ENCODE measurements around the gene MAD1L1.

The MAD1L1 gene

DNA sequence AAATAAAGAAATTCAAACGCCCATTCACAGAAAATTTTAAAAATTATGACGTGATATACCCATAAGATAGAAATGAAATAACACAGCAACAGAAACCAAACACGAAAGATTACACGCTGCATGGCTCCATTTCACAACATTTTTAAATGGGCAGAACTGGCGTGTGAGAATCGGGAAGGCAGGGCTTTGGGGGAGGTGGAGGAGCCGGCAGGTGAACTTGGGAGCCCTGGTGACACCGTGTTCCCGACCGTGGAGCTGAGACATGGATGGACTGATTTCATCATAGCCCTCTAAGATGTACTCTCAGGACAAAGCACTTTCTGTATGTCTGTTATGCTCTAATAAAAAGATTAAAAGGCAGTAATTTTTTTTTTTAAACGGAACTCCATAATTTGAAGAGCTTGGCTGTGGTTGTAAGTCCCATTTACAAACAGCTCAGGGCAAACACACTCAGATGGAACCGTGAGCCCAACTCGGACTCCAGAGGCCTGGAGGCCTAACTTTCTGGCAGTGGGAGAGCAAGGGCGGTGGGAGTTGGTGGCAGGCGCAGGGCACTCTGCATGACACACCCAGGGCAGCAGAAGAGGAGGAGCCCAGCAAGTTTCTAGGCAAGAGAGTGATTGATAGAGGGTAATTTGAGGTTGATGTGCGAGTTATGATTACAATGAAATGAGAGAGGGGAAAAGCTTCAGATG, 203.4 kb downstream of the MAD1L1 start:
- DNase-seq: no peak
- Histone ChIP-seq H2BK12ac (ENCODE audit: low read length) (no peak overlapping the region), H2AK5ac (ENCODE audit: low read length) (no peak overlapping the region), H3K36me3 (ENCODE audit: control insufficient read depth in 1 of 2, insufficient read depth in 2 of 2, low read length in 2 of 2) (peaks cover 0 to 3% of the 10 kb centered on the region in 2 experiments), H3K9ac (ENCODE audit: low read length) (no peak overlapping the region), H3K9me3 (ENCODE audit: insufficient read depth, low read depth, low read length) (peaks cover 11% of the 10 kb centered on the region), H3K4me2 (ENCODE audit: low read length) (no peak overlapping the region), H3K27me3 (ENCODE audit: insufficient read depth, low read length) (peaks cover 3% of the 10 kb centered on the region), H4K8ac (ENCODE audit: low read depth, low read length) (no peak overlapping the region), H3K4me3 (ENCODE audit: low read depth, low read length) (no peak overlapping the region), H3K79me1 (ENCODE audit: low read length) (no peaks in the 10 kb centered on the region), H2AFZ (ENCODE audit: insufficient read depth, low read length, poor library complexity) (no peak overlapping the region), H3K4ac (ENCODE audit: low read depth, low read length) (no peak overlapping the region), H3K27ac (ENCODE audit: low read depth, low read length) (no peak overlapping the region), H2BK5ac (ENCODE audit: low read depth, low read length, poor library complexity) (no peak overlapping the region), H4K91ac (ENCODE audit: low read depth, low read length) (no peak overlapping the region), H3K23ac (ENCODE audit: low read length) (no peak overlapping the region), H3K79me2 (ENCODE audit: control insufficient read depth, insufficient read depth, low read length, poor library complexity) (no peaks in the 10 kb centered on the region), H4K12ac (ENCODE audit: low read depth, low read length) (no peak overlapping the region), H3K4me1 (ENCODE audit: control insufficient read depth in 1 of 2, insufficient read depth in 2 of 2, low read length in 2 of 2) (peaks cover 0 to 4% of the 10 kb centered on the region in 2 experiments), H2BK120ac (ENCODE audit: insufficient read depth, low read length, poor library complexity) (no peak overlapping the region), H3K14ac (ENCODE audit: low read length) (no peak overlapping the region), H3K18ac (ENCODE audit: low read length) (no peak overlapping the region)
- WGBS (ENCODE audit: extremely low coverage, insufficient coverage, insufficient read length): 100% methylated on average over 1 of the region's 16 CpGs

DNA sequence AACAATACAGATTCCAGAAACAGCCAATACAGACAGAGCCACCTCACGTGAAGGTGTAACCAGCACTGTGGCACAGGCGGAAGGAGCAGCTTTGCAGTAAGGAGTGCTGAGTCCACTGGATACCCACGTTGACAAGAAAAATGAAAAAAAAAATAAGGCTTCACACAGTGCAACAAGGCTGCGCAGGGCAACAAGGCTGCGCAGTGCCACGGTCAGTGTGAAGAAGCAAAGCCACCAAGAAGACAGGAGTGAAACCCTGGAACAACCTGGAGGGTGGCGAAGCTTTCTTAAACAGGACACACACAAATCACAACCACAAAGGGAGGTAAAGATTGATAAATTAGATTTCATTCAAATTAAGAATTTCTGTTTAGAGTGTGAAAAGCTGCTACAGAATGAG, 204.0 kb downstream of the MAD1L1 start:
- Histone ChIP-seq H3K18ac (ENCODE audit: low read length) (no peak overlapping the region), H3K79me2 (ENCODE audit: control insufficient read depth, insufficient read depth, low read length, poor library complexity) (no peaks in the 10 kb centered on the region), H2AK5ac (ENCODE audit: low read length) (no peak overlapping the region), H3K36me3 (ENCODE audit: control insufficient read depth in 1 of 2, insufficient read depth in 2 of 2, low read length in 2 of 2) (peaks cover 0 to 3% of the 10 kb centered on the region in 2 experiments), H3K27me3 (ENCODE audit: insufficient read depth, low read length) (peaks cover 3% of the 10 kb centered on the region), H2BK5ac (ENCODE audit: low read depth, low read length, poor library complexity) (no peak overlapping the region), H3K79me1 (ENCODE audit: low read length) (no peaks in the 10 kb centered on the region), H4K91ac (ENCODE audit: low read depth, low read length) (no peak overlapping the region), H3K9ac (ENCODE audit: low read length) (no peak overlapping the region), H3K4me3 (ENCODE audit: low read depth, low read length) (no peak overlapping the region), H2BK120ac (ENCODE audit: insufficient read depth, low read length, poor library complexity) (no peak overlapping the region), H4K12ac (ENCODE audit: low read depth, low read length) (no peak overlapping the region), H3K4me2 (ENCODE audit: low read length) (no peak overlapping the region), H2AFZ (ENCODE audit: insufficient read depth, low read length, poor library complexity) (no peak overlapping the region), H3K23ac (ENCODE audit: low read length) (no peak overlapping the region), H3K14ac (ENCODE audit: low read length) (no peak overlapping the region), H3K4me1 (ENCODE audit: control insufficient read depth in 1 of 2, insufficient read depth in 2 of 2, low read length in 2 of 2) (peaks cover 0 to 4% of the 10 kb centered on the region in 2 experiments), H2BK12ac (ENCODE audit: low read length) (no peak overlapping the region), H4K8ac (ENCODE audit: low read depth, low read length) (no peak overlapping the region), H3K4ac (ENCODE audit: low read depth, low read length) (no peak overlapping the region), H3K9me3 (ENCODE audit: insufficient read depth, low read depth, low read length) (peaks cover 11% of the 10 kb centered on the region), H3K27ac (ENCODE audit: low read depth, low read length) (no peak overlapping the region)
- WGBS (ENCODE audit: extremely low coverage, insufficient coverage, insufficient read length): no CpG with 5 or more reads among the region's 7 CpGs
- no peak for DNase-seq

DNA sequence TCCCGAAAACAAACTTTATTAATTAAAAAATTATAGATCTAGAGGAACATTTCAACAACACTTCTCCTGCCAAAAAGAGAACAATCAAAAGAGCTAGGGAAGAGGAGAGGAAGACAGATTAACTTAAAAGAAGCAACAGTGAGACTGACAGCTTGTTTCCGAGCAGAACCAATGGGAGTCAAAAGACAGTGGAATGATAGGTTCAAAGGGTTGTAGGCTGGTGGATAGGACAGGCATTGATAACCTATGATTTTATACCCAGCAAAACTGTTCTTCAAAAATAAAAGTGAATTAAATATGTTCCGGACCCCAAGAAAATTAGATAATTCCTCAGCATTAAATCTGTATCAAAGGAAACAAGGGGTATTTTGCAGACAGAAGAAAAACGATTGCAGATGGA, 207.6 kb downstream of the MAD1L1 start:
- no CpG with 5 or more reads among the region's 4 CpGs for WGBS (ENCODE audit: extremely low coverage, insufficient coverage, insufficient read length)

DNA sequence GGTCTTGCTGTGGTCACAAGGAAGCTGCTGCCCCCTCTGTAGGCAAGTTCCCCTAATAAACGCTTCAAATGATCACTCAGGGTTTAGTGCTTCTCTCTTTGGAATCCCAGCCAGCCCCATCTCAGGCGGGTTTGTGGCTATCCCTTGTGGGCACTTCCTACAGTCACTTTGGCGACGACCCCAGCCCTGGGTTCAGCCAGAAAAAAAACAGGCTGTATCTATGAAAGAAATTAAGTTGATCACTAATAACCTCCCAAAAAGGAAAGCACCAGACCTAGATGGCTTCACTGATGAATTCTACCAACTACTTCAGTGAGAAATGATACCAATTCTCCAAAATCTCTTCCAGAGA, 208.2 kb downstream of the MAD1L1 start:
- H2BK120ac ChIP-seq (ENCODE audit: insufficient read depth, low read length, poor library complexity): no peak overlapping the region
- H2AK5ac ChIP-seq (ENCODE audit: low read length): no peak overlapping the region
- H3K4ac ChIP-seq (ENCODE audit: low read depth, low read length): no peak overlapping the region
- H4K91ac ChIP-seq (ENCODE audit: low read depth, low read length): no peak overlapping the region
- H3K9ac ChIP-seq (ENCODE audit: low read length): no peak overlapping the region
- DNase-seq: no peak
- no peak overlapping the region for H2BK5ac ChIP-seq (ENCODE audit: low read depth, low read length, poor library complexity)
- no peak overlapping the region for H3K27ac ChIP-seq (ENCODE audit: low read depth, low read length)
- no peak overlapping the region for H2BK12ac ChIP-seq (ENCODE audit: low read length)
- H3K4me3 ChIP-seq (ENCODE audit: low read depth, low read length): no peak overlapping the region
- peaks cover 6% of the 10 kb centered on the region for H3K9me3 ChIP-seq (ENCODE audit: insufficient read depth, low read depth, low read length)
- no peak overlapping the region for H3K14ac ChIP-seq (ENCODE audit: low read length)
- peaks cover 0 to 3% of the 10 kb centered on the region in 2 experiments for H3K36me3 ChIP-seq (ENCODE audit: control insufficient read depth in 1 of 2, insufficient read depth in 2 of 2, low read length in 2 of 2)
- H4K12ac ChIP-seq (ENCODE audit: low read depth, low read length): no peak overlapping the region
- H3K4me2 ChIP-seq (ENCODE audit: low read length): no peak overlapping the region
- no peak overlapping the region for H3K18ac ChIP-seq (ENCODE audit: low read length)
- no peak overlapping the region for H3K23ac ChIP-seq (ENCODE audit: low read length)
- H3K79me1 ChIP-seq (ENCODE audit: low read length): no peaks in the 10 kb centered on the region
- H3K79me2 ChIP-seq (ENCODE audit: control insufficient read depth, insufficient read depth, low read length, poor library complexity): no peaks in the 10 kb centered on the region
- WGBS (ENCODE audit: extremely low coverage, insufficient coverage, insufficient read length): no CpG with 5 or more reads among the region's 4 CpGs
- peaks cover 3% of the 10 kb centered on the region for H3K27me3 ChIP-seq (ENCODE audit: insufficient read depth, low read length)
- no peak overlapping the region for H2AFZ ChIP-seq (ENCODE audit: insufficient read depth, low read length, poor library complexity)
- no peak overlapping the region for H4K8ac ChIP-seq (ENCODE audit: low read depth, low read length)
- H3K4me1 ChIP-seq (ENCODE audit: control insufficient read depth in 1 of 2, insufficient read depth in 2 of 2, low read length in 2 of 2): no peaks in the 10 kb centered on the region

More for the DNA sequence above, 207.6 kb downstream of the MAD1L1 start:
- Histone ChIP-seq H4K91ac (ENCODE audit: low read depth, low read length) (no peak overlapping the region), H3K4ac (ENCODE audit: low read depth, low read length) (no peak overlapping the region), H3K23ac (ENCODE audit: low read length) (no peak overlapping the region), H4K12ac (ENCODE audit: low read depth, low read length) (no peak overlapping the region), H3K27ac (ENCODE audit: low read depth, low read length) (no peak overlapping the region), H3K9me3 (ENCODE audit: insufficient read depth, low read depth, low read length) (peaks cover 6% of the 10 kb centered on the region), H3K4me2 (ENCODE audit: low read length) (no peak overlapping the region), H3K4me1 (ENCODE audit: control insufficient read depth in 1 of 2, insufficient read depth in 2 of 2, low read length in 2 of 2) (no peaks in the 10 kb centered on the region), H2BK120ac (ENCODE audit: insufficient read depth, low read length, poor library complexity) (no peak overlapping the region), H3K14ac (ENCODE audit: low read length) (no peak overlapping the region), H4K8ac (ENCODE audit: low read depth, low read length) (no peak overlapping the region), H3K18ac (ENCODE audit: low read length) (no peak overlapping the region), H3K27me3 (ENCODE audit: insufficient read depth, low read length) (peaks cover 3% of the 10 kb centered on the region), H2BK12ac (ENCODE audit: low read length) (no peak overlapping the region), H2BK5ac (ENCODE audit: low read depth, low read length, poor library complexity) (no peak overlapping the region), H3K4me3 (ENCODE audit: low read depth, low read length) (no peak overlapping the region), H2AFZ (ENCODE audit: insufficient read depth, low read length, poor library complexity) (no peak overlapping the region), H3K79me1 (ENCODE audit: low read length) (no peaks in the 10 kb centered on the region), H3K36me3 (ENCODE audit: control insufficient read depth in 1 of 2, insufficient read depth in 2 of 2, low read length in 2 of 2) (peaks cover 0 to 3% of the 10 kb centered on the region in 2 experiments), H3K79me2 (ENCODE audit: control insufficient read depth, insufficient read depth, low read length, poor library complexity) (no peaks in the 10 kb centered on the region), H2AK5ac (ENCODE audit: low read length) (no peak overlapping the region), H3K9ac (ENCODE audit: low read length) (no peak overlapping the region)
- no peak for DNase-seq

Measured in trophoblast cell (in vitro differentiated cells and primary cell).